T-helper 17 cell (primary cell): ENCODE measurements around the gene RRP36. TPM values are rescaled to one million over a fixed set of nuclear protein-coding genes. Genes with fewer than 3 reads are reported as not detected.
"Not testable (repeated sequence)": the region's sequence is repeated elsewhere in the genome, so short reads cannot be mapped to it uniquely, and the experiment has no call there.

Experiments
- ATAC-seq: fragments of 150-1000 bp; cut with Tn5 transposase; 2 replicates; pipeline ENCODE4 v1.10.0; 2021; ENCODE audit warnings: mild to moderate bottlenecking, moderate library complexity
- DNase-seq, 3 donors: peaks; one replicate each; pipeline versions ENCODE4 v3.0.0 to v3.0.0-alpha.2; 2020 to 2021
- H3K9me3 ChIP-seq: one replicate; pipeline ENCODE4 v1.7.0; 2013; ENCODE audit warnings: low read length, mild to moderate bottlenecking; ENCODE audit not compliant: control insufficient read depth, poor library complexity, severe bottlenecking
- H3K27ac Mint-ChIP-seq: one replicate; pipeline ENCODE4 v1.8.0; 2022; ENCODE audit warnings: mild to moderate bottlenecking, moderate library complexity, mixed read lengths
- H3K27me3 Mint-ChIP-seq: one replicate; pipeline ENCODE4 v1.8.0; 2022; ENCODE audit warnings: mixed read lengths
- H3K36me3 Mint-ChIP-seq: one replicate; pipeline ENCODE4 v1.8.0; 2022; ENCODE audit warnings: low read depth, mixed read lengths
- H3K4me1 Mint-ChIP-seq: one replicate; pipeline ENCODE4 v1.8.0; 2022; ENCODE audit warnings: mild to moderate bottlenecking, mixed read lengths
- H3K4me3 Mint-ChIP-seq: one replicate; pipeline ENCODE4 v1.8.0; 2022; ENCODE audit warnings: mild to moderate bottlenecking, moderate library complexity, mixed read lengths
- total RNA-seq, 4 donors: library from RNA in 2 of 4; stranded (reverse) in 2 of 4; gene quantifications; one replicate each; pipeline ENCODE4 v1.2.3 and lab custom pipeline; 2022 to 2026

The RRP36 gene
- total RNA-seq, 2 donors from 2014 or later: 25.2 to 29.0 TPM

- H3K4me1 Mint-ChIP-seq: peaks cover 45% of the 10 kb centered on the region
- no peaks in the 10 kb centered on the region for H3K27me3 Mint-ChIP-seq
- H3K27ac Mint-ChIP-seq: peak overlapping the region; percentile 97
- no peak for DNase-seq
- H3K9me3 ChIP-seq: no peaks in the 10 kb centered on the region
- no peak for ATAC-seq
- peaks cover 3% of the 10 kb centered on the region for H3K36me3 Mint-ChIP-seq
- H3K4me3 Mint-ChIP-seq: no peak overlapping the region
Observed at GRCh38 chr6:42987533-42988451, 33.6 kb upstream of the RRP36 start.

GRCh38 chr6:42988486-42989020 lies 32.9 kb upstream of the RRP36 start:
- Mint-ChIP-seq H3K36me3 (peaks cover 3% of the 10 kb centered on the region), H3K27ac (peak overlapping the region; percentile 97), H3K4me3 (peak overlapping the region; percentile 36), H3K4me1 (peaks cover 45% of the 10 kb centered on the region), H3K27me3 (no peaks in the 10 kb centered on the region)
- no peak for DNase-seq
- ATAC-seq: no peak
- H3K9me3 ChIP-seq: no peaks in the 10 kb centered on the region

DNA sequence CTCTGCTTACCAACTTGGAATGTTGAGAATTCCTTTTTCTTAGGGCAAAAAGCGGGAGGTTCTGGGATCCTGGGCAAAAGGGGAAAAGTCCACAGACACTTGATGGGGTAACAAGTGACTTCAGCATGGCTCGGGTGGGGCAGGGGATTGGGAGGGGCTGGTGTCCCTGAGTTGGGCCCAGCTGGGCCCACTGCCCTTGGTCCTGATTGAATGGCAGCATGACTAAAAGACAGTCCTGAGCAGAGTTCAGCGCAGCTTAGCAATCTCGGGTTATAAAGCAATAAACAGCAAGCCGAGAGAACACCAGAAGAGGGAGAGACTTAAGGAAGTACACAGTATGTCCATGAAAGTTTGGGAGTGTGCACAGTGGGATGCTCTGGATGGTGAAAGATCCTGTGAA lies 31.5 kb upstream of the RRP36 start:
- H3K4me1 Mint-ChIP-seq: peaks cover 38% of the 10 kb centered on the region
- no peaks in the 10 kb centered on the region for H3K27me3 Mint-ChIP-seq
- no peak overlapping the region for H3K4me3 Mint-ChIP-seq
- ATAC-seq: no peak
- no peaks in the 10 kb centered on the region for H3K9me3 ChIP-seq
- H3K27ac Mint-ChIP-seq: peak overlapping the region; percentile 37
- no peak for DNase-seq
- H3K36me3 Mint-ChIP-seq: peaks cover 3% of the 10 kb centered on the region

- no peak for DNase-seq
- no peaks in the 10 kb centered on the region for H3K9me3 ChIP-seq
- ATAC-seq: no peak
- Mint-ChIP-seq H3K27me3 (no peaks in the 10 kb centered on the region), H3K36me3 (peaks cover 3% of the 10 kb centered on the region), H3K27ac (peak overlapping the region; percentile 81), H3K4me1 (peaks cover 11% of the 10 kb centered on the region), H3K4me3 (no peak overlapping the region)
Observed at GRCh38 chr6:42993445-42993844, 28.0 kb upstream of the RRP36 start.

DNA sequence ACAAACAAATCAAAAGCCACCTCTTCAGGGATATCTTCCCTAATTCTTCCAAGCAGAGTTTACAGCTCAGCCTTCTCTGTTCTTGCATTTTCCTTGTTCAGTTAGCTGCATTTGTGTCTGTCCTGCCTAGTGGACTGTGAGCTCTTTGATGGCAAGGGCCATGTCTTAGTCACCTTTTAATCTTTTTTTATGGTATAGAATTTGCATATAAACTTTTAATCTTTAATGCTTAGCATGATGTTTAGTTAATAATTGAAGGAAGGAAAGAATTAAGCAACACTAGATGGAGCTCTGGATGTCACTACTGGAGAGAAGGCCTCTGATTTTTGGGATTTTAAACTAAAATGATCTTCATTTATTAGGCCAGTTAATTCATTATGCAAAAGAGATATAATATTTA lies 24.9 kb upstream of the RRP36 start:
- no peaks in the 10 kb centered on the region for H3K27me3 Mint-ChIP-seq
- ATAC-seq (no peak), DNase-seq (no peak)
- H3K36me3 Mint-ChIP-seq: no peaks in the 10 kb centered on the region
- no peak overlapping the region for H3K4me3 Mint-ChIP-seq
- H3K27ac Mint-ChIP-seq: no peak overlapping the region
- H3K9me3 ChIP-seq: no peaks in the 10 kb centered on the region
- H3K4me1 Mint-ChIP-seq: peaks cover 6% of the 10 kb centered on the region

- not testable (repeated sequence) for H3K27ac Mint-ChIP-seq, H3K4me1 Mint-ChIP-seq, DNase-seq, ATAC-seq, H3K27me3 Mint-ChIP-seq, H3K4me3 Mint-ChIP-seq, H3K36me3 Mint-ChIP-seq, H3K9me3 ChIP-seq
Observed at GRCh38 chr6:42998205-42998604, 23.2 kb upstream of the RRP36 start.

DNA sequence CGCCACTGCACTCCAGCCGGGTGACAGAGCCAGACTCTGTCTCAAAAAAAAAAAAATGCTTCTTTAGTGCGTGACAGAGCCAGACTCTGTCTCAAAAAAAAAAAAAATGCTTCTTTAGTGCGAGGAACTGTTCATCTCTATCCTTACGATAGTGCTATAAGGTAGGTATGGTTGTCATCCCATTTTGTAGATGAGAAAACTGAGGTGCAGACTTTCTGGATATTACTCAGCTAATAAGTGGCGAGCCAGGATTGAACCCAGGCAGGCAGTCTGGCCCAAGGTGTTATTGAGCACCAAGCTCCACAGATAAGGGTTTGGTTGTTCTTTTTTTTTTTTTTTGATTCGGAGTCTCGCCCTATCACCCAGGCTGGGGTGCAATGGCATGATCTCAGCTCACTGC lies 19.6 kb upstream of the RRP36 start:
- Mint-ChIP-seq H3K4me1 (peaks cover 8% of the 10 kb centered on the region), H3K36me3 (peaks cover 2% of the 10 kb centered on the region), H3K27ac (no peak overlapping the region), H3K27me3 (no peaks in the 10 kb centered on the region), H3K4me3 (no peak overlapping the region)
- no peak for ATAC-seq
- DNase-seq: no peak
- no peaks in the 10 kb centered on the region for H3K9me3 ChIP-seq

- H3K9me3 ChIP-seq: no peaks in the 10 kb centered on the region
- DNase-seq (no peak), ATAC-seq (no peak)
- Mint-ChIP-seq H3K4me3 (no peak overlapping the region), H3K4me1 (peaks cover 5% of the 10 kb centered on the region), H3K27ac (peak overlapping the region; percentile 75), H3K36me3 (peaks cover 4% of the 10 kb centered on the region), H3K27me3 (no peaks in the 10 kb centered on the region)
Observed at GRCh38 chr6:43005844-43006243, 15.6 kb upstream of the RRP36 start.

DNA sequence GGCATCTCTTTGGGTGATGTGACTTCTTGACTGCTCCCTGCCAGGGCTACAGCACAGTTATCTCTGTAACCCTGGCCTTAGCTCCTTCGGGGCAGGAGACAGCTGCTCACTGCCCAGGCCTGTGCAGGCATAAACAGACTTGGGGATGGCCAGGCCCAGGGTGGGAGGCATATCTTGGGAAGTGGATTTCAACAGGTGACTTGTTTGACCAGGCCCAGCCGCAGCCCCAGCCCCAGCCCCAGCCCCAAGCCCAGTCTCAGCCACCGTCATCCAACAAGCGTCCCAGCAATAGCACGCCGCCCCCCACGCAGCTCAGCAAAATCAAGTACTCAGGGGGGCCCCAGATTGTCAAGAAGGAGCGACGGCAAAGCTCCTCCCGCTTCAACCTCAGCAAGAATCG lies 15.2 kb upstream of the RRP36 start:
- no peak for ATAC-seq
- peaks cover 4% of the 10 kb centered on the region for H3K36me3 Mint-ChIP-seq

DNA sequence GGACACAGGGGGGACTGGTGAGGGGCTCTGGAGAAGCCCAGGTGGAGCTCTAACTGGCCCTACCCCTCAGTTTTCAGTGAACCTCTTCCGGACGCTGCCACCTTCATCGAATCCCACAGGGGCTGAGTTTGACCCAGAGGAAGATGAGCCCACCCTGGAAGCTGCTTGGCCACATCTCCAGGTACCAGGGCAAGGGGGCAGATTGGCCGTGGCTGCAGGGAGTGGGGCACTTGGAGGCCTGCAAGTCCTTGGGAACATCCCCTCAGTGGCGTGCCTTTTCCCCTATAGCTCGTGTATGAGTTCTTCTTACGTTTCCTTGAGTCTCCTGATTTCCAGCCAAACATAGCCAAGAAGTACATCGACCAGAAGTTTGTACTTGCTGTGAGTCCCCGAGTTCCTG lies 14.3 kb upstream of the RRP36 start:
- no peaks in the 10 kb centered on the region for H3K9me3 ChIP-seq
- DNase-seq: no peak
- H3K4me1 Mint-ChIP-seq: peaks cover 6% of the 10 kb centered on the region
- no peak overlapping the region for H3K27ac Mint-ChIP-seq
- peaks cover 8% of the 10 kb centered on the region for H3K36me3 Mint-ChIP-seq
- H3K4me3 Mint-ChIP-seq: no peak overlapping the region
- no peaks in the 10 kb centered on the region for H3K27me3 Mint-ChIP-seq
- ATAC-seq: no peak

More for the DNA sequence above, 15.2 kb upstream of the RRP36 start:
- H3K27me3 Mint-ChIP-seq: no peaks in the 10 kb centered on the region
- no peak for DNase-seq
- H3K4me1 Mint-ChIP-seq: peaks cover 5% of the 10 kb centered on the region
- H3K27ac Mint-ChIP-seq: peak overlapping the region; percentile 75
- no peaks in the 10 kb centered on the region for H3K9me3 ChIP-seq
- no peak overlapping the region for H3K4me3 Mint-ChIP-seq

DNA sequence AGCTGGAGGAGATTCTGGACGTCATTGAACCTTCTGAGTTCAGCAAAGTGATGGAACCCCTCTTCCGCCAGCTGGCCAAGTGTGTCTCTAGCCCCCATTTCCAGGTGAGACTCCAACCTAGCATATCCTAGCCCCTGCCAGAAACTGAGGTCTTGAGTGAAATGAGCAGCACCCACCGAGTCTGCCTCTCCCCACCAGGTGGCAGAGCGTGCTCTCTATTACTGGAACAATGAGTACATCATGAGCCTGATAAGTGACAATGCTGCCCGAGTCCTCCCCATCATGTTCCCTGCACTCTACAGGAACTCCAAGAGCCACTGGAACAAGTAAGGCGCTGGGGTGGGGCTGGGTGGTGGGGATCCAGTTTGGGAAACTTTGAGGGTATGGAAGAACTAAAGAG lies 12.3 kb upstream of the RRP36 start:
- Mint-ChIP-seq H3K27me3 (no peaks in the 10 kb centered on the region), H3K27ac (peak overlapping the region; percentile 63), H3K4me1 (peaks cover 23% of the 10 kb centered on the region), H3K36me3 (peaks cover 8% of the 10 kb centered on the region), H3K4me3 (no peak overlapping the region)
- no peaks in the 10 kb centered on the region for H3K9me3 ChIP-seq
- DNase-seq: peak in 1 of 3 donors; percentile 25
- no peak for ATAC-seq

GRCh38 chr6:43011207-43011606 lies 10.2 kb upstream of the RRP36 start:
- ATAC-seq (no peak), DNase-seq (no peak)
- peaks cover 6% of the 10 kb centered on the region for H3K36me3 Mint-ChIP-seq
- no peaks in the 10 kb centered on the region for H3K27me3 Mint-ChIP-seq
- H3K27ac Mint-ChIP-seq: peak overlapping the region; percentile 93
- no peaks in the 10 kb centered on the region for H3K9me3 ChIP-seq
- no peak overlapping the region for H3K4me3 Mint-ChIP-seq
- peaks cover 34% of the 10 kb centered on the region for H3K4me1 Mint-ChIP-seq

DNA sequence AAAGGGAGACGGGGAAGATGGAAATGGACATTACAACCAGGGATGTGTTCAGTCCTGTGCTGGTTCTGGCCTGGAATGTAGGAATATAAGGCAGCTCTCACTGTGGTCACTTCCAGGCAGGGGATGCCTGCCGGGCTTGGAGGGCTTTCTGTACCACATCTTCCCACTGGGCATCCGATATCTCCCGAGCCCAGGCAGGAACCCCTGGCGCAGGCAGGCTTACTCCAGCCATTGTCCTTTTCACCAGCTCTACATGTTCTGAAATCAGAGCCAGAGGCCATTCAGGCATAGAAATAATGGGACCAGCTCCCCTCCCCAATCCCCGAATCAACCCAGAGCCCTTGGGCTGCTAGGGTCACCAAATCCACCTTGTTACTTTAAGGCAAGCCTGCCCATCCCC lies 9.1 kb upstream of the RRP36 start:
- H3K4me1 Mint-ChIP-seq: peaks cover 36% of the 10 kb centered on the region
- H3K27ac Mint-ChIP-seq: peak overlapping the region; percentile 93
- H3K36me3 Mint-ChIP-seq: peaks cover 6% of the 10 kb centered on the region
- H3K4me3 Mint-ChIP-seq: peak overlapping the region; percentile 98
- DNase-seq (no peak), ATAC-seq (no peak)
- no peaks in the 10 kb centered on the region for H3K9me3 ChIP-seq
- no peaks in the 10 kb centered on the region for H3K27me3 Mint-ChIP-seq
